OCI-LY1 (cell line): ENCODE measurements around the gene NSL1.
"Not testable (repeated sequence)": the region's sequence is repeated elsewhere in the genome, so short reads cannot be mapped to it uniquely, and the experiment has no call there.

Source experiments
- H2AFZ ChIP-seq: fragments of 200-600 bp; sonication (generic), shearing (Covaris generic); 2 replicates; pipeline ENCODE4 v1.6.0; 2014; ENCODE audit warnings: antibody characterized with exemption, mild to moderate bottlenecking, low read length
- H3F3A ChIP-seq: fragments of 200-600 bp; sonication (generic), shearing (Covaris generic); 2 replicates; pipeline ENCODE4 v1.6.0; 2014; ENCODE audit warnings: mild to moderate bottlenecking, antibody characterized with exemption, low read length, moderate library complexity; ENCODE audit not compliant: insufficient read depth
- H3K27ac ChIP-seq: fragments of 200-600 bp; sonication (generic); 2 replicates; pipeline ENCODE4 v1.5.1; 2014; ENCODE audit warnings: low read length, mixed run types, mild to moderate bottlenecking, low read depth; ENCODE audit not compliant: poor library complexity, severe bottlenecking
- H3K27me3 ChIP-seq: fragments of 200-600 bp; sonication (generic); 2 replicates; pipeline ENCODE4 v1.6.0; 2014; ENCODE audit warnings: antibody characterized with exemption, mild to moderate bottlenecking, low read length, moderate library complexity; ENCODE audit not compliant: insufficient read depth
- H3K36me3 ChIP-seq: fragments of 200-600 bp; sonication (generic); 2 replicates; pipeline ENCODE4 v1.6.1; 2014; ENCODE audit warnings: mild to moderate bottlenecking, antibody characterized with exemption, low read length, moderate library complexity, mixed read lengths; ENCODE audit not compliant: insufficient read depth
- H3K4me1 ChIP-seq: fragments of 200-600 bp; sonication (generic); 2 replicates; pipeline ENCODE4 v1.5.1; 2014; ENCODE audit warnings: mild to moderate bottlenecking, low read length, moderate library complexity; ENCODE audit not compliant: insufficient read depth, severe bottlenecking
- H3K4me2 ChIP-seq: fragments of 200-600 bp; sonication (generic), shearing (Covaris generic); 2 replicates; pipeline ENCODE4 v1.6.1; 2014; ENCODE audit warnings: low read length
- H3K4me3 ChIP-seq: fragments of 200-600 bp; sonication (generic); 2 replicates; pipeline ENCODE4 v1.5.1; 2014; ENCODE audit warnings: low read length, low read depth, mild to moderate bottlenecking, mixed read lengths; ENCODE audit not compliant: poor library complexity, severe bottlenecking
- H3K79me2 ChIP-seq: fragments of 200-600 bp; shearing (Covaris generic); 2 replicates; pipeline ENCODE4 v1.6.1; 2016; ENCODE audit warnings: mixed run types, low read length, mixed read lengths; ENCODE audit not compliant: insufficient read depth
- H3K9ac ChIP-seq: fragments of 200-600 bp; sonication (generic), shearing (Covaris generic); 2 replicates; pipeline ENCODE4 v1.6.1; 2014; ENCODE audit warnings: mild to moderate bottlenecking, low read length, mixed read lengths
- H3K9me2 ChIP-seq: fragments of 200-600 bp; sonication (generic), shearing (Covaris generic); 2 replicates; pipeline ENCODE4 v1.6.1; 2014; ENCODE audit warnings: low read depth, mild to moderate bottlenecking, low read length, mixed read lengths
- H3K9me3 ChIP-seq: fragments of 200-600 bp; shearing (Covaris generic); 2 replicates; pipeline ENCODE4 v1.6.1; 2014; ENCODE audit warnings: low read length, mixed read lengths
- H4K20me1 ChIP-seq: fragments of 200-600 bp; sonication (generic), shearing (Covaris generic); 2 replicates; pipeline ENCODE4 v1.6.0; 2016; ENCODE audit warnings: mild to moderate bottlenecking, low read length; ENCODE audit not compliant: insufficient read depth
- EZH2 ChIP-seq: fragments of 200-600 bp; sonication (generic), shearing (Covaris generic); IDR thresholded peaks from 2 replicates; pipeline ENCODE4 v1.8.0; 2017; ENCODE audit warnings: borderline replicate concordance, mixed run types, mild to moderate bottlenecking, antibody characterized with exemption, low read length, moderate library complexity, mixed read lengths
- TF ChIP-seq, protein P1 (sequence below): fragments of 200-600 bp; sonication (generic), shearing (Covaris generic); IDR thresholded peaks from 2 replicates; pipeline ENCODE4 v1.5.1; 2017; ENCODE audit warnings: mild to moderate bottlenecking, antibody characterized with exemption, low read length, moderate library complexity, mixed read lengths

Gene NSL1

DNA sequence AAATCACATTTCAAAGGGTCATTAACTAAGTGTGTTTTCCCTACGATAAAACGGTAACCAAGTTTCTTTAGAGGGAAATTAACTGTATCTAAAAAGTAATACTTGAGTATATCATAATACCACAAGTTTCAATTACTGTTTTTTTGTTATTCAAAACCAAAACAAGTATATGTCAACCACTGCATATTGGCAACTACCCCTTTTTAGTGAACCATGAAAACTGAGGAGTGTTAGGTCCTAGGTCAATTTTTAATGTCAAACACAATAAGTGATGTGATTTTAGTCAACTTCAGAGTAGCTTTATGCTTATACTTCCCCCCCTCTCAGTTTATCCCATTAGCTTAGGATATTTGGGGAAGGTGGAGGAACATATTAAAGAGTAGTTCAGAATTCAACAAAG, 10.4 kb downstream of the NSL1 start:
- TF ChIP-seq, protein P1, sequence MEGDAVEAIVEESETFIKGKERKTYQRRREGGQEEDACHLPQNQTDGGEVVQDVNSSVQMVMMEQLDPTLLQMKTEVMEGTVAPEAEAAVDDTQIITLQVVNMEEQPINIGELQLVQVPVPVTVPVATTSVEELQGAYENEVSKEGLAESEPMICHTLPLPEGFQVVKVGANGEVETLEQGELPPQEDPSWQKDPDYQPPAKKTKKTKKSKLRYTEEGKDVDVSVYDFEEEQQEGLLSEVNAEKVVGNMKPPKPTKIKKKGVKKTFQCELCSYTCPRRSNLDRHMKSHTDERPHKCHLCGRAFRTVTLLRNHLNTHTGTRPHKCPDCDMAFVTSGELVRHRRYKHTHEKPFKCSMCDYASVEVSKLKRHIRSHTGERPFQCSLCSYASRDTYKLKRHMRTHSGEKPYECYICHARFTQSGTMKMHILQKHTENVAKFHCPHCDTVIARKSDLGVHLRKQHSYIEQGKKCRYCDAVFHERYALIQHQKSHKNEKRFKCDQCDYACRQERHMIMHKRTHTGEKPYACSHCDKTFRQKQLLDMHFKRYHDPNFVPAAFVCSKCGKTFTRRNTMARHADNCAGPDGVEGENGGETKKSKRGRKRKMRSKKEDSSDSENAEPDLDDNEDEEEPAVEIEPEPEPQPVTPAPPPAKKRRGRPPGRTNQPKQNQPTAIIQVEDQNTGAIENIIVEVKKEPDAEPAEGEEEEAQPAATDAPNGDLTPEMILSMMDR: no peak
- TF ChIP-seq EZH2: no peak
- H3K27me3 ChIP-seq: no peaks in the 10 kb centered on the region
- H3K36me3 ChIP-seq: peaks cover 55% of the 10 kb centered on the region
- H3K4me3 ChIP-seq: no peak overlapping the region
- H3K9me3 ChIP-seq: no peaks in the 10 kb centered on the region
- no peaks in the 10 kb centered on the region for H3K4me1 ChIP-seq
- no peak overlapping the region for H3K27ac ChIP-seq
- no peaks in the 10 kb centered on the region for H4K20me1 ChIP-seq
- H3F3A ChIP-seq: no peaks in the 10 kb centered on the region
- H3K9me2 ChIP-seq: no peaks in the 10 kb centered on the region
- no peak overlapping the region for H3K4me2 ChIP-seq
- no peaks in the 10 kb centered on the region for H3K79me2 ChIP-seq
- H2AFZ ChIP-seq: no peak overlapping the region
- no peak overlapping the region for H3K9ac ChIP-seq

DNA sequence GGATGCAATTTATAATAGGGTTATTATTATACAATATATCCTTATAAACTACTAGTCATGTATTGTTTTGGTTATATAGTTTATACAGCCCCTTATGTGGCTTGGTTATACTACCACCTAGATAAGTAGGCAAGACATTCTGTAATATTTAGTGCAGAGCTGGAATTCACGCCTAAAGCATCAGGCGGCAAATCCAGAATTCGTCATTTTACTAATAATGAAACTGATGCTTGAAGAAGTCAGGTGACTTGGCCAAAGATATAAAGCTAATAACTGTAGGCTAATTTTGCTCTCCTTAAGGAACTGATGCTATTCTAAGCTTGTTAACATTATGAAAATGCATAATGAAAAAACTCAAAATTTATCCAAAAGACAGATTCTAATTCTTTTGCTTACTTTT, 10.8 kb downstream of the NSL1 start:
- Histone ChIP-seq H3K9me3 (no peaks in the 10 kb centered on the region), H2AFZ (no peak overlapping the region), H3K9me2 (no peaks in the 10 kb centered on the region), H3K4me1 (no peaks in the 10 kb centered on the region), H3K4me3 (no peak overlapping the region), H3K9ac (no peak overlapping the region), H3K27me3 (no peaks in the 10 kb centered on the region), H3K36me3 (peaks cover 53% of the 10 kb centered on the region), H3F3A (no peaks in the 10 kb centered on the region), H3K79me2 (no peaks in the 10 kb centered on the region), H4K20me1 (no peaks in the 10 kb centered on the region), H3K27ac (no peak overlapping the region), H3K4me2 (no peak overlapping the region)
- TF ChIP-seq, protein P1: no peak
- TF ChIP-seq EZH2: no peak

DNA sequence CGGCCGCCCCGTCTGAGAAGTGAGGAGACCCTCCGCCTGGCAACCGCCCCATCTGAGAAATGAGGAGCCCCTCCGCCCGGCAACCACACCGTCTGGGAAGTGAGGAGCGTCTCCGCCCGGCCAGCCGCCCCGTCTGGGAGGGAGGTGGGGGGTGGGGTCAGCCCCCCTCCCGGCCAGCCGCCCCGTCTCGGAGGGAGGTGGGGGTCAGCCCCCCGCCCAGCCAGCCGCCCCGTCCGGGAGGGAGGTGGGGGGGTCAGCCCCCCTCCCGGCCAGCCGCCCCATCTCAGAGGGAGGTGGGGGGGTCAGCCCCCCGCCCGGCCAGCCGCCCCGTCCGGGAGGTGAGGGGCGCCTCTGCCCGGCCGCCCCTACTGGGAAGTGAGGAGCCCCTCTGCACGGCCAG, 12.5 kb downstream of the NSL1 start:
- H3K9me3 ChIP-seq, H3K27ac ChIP-seq, H3F3A ChIP-seq, H2AFZ ChIP-seq, H3K27me3 ChIP-seq, H3K9me2 ChIP-seq, H4K20me1 ChIP-seq, H3K79me2 ChIP-seq, H3K4me1 ChIP-seq, H3K4me2 ChIP-seq, H3K4me3 ChIP-seq, H3K9ac ChIP-seq: not testable (repeated sequence)
- H3K36me3 ChIP-seq: peaks cover 42% of the 10 kb centered on the region

DNA sequence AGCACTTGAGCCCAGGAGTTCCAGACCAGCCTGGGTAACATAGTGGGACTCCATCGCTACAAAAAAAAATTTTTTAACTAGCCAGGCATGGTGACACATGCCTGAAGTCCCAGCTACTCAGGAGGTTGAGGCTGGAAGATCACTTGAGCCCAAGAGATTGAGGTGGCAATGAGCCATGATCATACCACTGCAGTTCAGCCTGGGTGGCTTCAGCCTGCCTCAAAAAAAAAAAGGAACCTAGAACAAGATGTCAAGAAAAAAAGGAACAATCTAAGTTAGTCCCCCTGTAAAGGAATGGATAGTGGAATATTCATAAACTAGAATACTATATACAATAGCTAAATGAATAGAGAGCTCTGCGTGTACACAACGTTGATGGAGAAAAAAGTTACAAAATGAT, 14.4 kb downstream of the NSL1 start:
- TF ChIP-seq, protein P1: no peak
- TF ChIP-seq EZH2: no peak
- H3K27me3 ChIP-seq: no peaks in the 10 kb centered on the region

More for the DNA sequence above, 14.4 kb downstream of the NSL1 start:
- Histone ChIP-seq H3F3A (no peaks in the 10 kb centered on the region), H3K4me2 (no peak overlapping the region), H3K36me3 (peaks cover 38% of the 10 kb centered on the region), H3K9me2 (no peaks in the 10 kb centered on the region), H3K9me3 (no peaks in the 10 kb centered on the region), H3K9ac (no peak overlapping the region), H3K4me1 (no peaks in the 10 kb centered on the region), H3K79me2 (no peaks in the 10 kb centered on the region), H4K20me1 (no peaks in the 10 kb centered on the region), H3K4me3 (no peak overlapping the region), H3K27ac (no peak overlapping the region), H2AFZ (no peak overlapping the region)
